GM12892 (cell line): ENCODE results near the gene CENPT.

Source experiments
- POLR2A ChIP-seq: IDR thresholded peaks from 2 replicates; pipeline ENCODE4 v1.6.1; 2011; ENCODE audit warnings: low read depth, low read length, control low read depth
- POLR2AphosphoS5 ChIP-seq: IDR thresholded peaks from 2 replicates; pipeline ENCODE4 v1.6.1; 2011; ENCODE audit warnings: low read depth, low read length, control low read depth
- TAF1 ChIP-seq: IDR thresholded peaks from 2 replicates; pipeline ENCODE4 v1.6.1; 2011; ENCODE audit warnings: low read depth, mild to moderate bottlenecking, control low read depth, low read length, borderline replicate concordance

- TF ChIP-seq POLR2AphosphoS5 (no peak), POLR2A (no peak), TAF1 (no peak)
Observed at GRCh38 chr16:67825906-67826305, 21.6 kb downstream of the CENPT start.
